Stimulated activated naive CD4-positive, alpha-beta T cell treated with Interleukin-2 at 50 U/mL for 16 hours (primary cell): ENCODE measurements around the gene TMED4.
A peak's percentile ranks its signal among the peaks of the same experiment; 100 is the strongest.
"Not testable (repeated sequence)": the region's sequence is repeated elsewhere in the genome, so short reads cannot be mapped to it uniquely, and the experiment has no call there.

Source experiments
- DNase-seq: peaks from one replicate; lab custom pipeline; 2025; lab: John Stamatoyannopoulos, UW

The TMED4 gene

DNA sequence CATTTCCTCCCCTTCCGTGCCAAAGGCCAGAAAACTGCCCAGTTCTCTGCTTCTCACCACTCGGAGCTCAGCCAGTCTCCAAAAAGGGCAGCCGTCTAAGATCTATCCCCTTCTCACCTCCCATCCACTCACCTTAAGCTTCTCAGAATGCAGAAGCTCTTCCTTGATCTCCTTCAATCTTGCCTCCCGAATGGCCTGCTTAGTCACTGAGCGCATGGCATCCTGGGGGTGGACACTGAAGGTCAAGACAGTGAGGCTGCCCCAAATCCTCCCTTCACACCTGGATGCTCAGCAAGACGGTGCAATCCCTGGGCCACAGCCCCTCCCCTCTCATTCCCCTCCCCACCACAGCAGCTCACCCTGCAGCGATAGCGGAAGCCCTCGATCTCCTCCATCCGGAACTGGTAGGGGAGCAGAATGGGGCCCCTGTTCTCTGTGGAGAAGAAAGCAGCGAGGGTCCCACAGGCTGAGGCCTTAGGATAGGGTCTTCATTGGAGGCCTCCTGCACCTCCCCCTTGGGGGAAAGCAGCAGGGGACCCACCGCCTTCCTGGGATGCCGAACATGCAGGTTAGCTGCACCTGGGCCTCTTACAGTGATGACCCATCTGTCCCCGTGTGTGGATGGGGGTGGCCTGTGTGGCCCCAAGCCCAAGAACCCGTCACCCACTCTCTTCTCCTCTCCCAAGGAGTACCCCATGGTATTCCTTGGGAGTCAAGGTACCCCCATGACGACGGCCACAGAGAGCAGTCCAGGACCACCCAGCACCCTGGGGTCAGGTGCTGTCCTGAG lies 13.1 kb downstream of the TMED4 start:
- no peak for DNase-seq

DNA sequence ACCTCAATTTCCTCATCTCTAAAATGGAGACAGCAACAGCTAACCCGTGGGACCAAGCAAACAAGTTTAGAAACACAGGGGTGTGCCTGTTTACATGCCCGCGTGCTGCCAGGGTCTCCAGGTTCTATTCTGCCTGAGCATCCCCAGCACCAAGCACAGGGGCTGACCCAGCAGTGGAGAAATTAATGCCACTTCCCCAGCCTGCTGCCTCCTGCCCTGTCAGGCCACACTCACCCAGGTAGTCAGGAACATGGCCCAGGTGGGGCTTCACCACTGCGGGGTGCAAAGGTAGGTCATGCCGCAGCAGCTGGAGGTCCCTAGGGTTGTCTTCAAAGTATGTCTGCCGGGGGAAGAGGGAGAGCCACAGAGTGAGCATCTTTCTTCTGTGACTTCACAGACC lies 14.1 kb downstream of the TMED4 start:
- no peak for DNase-seq

DNA sequence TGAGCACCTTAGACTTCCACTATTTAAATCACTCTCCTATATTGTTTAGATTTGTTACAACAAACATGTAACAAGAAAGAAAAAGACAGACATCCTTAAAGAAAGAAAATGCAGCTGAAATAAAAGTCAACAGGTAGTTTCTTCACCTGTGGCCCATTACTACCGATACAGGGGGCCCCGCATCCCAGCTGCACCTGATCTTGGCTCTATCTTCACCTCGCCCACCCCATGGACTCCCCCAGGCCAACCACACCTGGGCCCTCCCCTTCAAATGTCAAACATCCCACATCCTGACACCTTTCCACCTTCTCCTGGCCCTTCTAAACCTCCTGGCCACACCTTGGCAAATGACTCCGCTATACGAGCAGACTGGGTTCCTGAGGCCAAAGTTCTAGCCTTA lies 15.4 kb downstream of the TMED4 start:
- no peak for DNase-seq

DNA sequence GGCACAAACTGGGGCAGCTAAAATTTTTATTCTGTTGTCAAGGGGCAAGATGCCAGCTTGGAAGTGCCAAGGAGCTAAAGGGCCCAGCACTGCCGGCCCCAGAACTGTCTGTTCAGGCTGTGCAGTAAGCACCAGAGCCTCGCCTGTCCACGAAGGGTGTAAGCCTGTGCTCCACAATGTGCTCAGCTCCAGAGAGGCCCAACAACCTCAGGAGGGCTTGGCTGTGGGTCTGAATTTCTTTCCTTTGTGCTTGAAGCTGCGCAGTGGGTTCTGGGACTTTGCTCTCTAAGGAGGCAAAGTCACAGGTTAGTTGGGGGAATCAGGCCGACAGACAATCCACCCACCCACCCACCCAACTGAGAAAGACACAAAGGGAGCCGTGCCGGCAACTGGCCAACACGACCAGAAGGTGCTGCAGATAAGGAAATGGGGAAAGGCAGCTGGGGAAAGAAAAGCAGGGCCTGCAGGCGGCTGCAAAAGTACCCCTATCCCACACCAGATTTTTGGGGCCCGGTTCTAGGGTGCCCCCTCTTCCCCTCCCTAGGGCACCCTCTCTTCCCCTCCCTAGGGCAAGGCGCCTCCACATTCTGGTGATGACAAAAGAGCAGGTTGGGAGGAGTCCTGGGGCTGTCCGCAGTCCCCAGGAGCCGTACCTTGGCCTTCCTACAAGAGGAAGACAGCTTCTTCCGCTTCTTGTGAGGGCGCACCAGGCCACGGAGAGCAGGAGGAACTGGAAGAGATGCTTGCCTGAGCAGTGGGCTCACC lies 16.1 kb downstream of the TMED4 start:
- DNase-seq = no peak

DNA sequence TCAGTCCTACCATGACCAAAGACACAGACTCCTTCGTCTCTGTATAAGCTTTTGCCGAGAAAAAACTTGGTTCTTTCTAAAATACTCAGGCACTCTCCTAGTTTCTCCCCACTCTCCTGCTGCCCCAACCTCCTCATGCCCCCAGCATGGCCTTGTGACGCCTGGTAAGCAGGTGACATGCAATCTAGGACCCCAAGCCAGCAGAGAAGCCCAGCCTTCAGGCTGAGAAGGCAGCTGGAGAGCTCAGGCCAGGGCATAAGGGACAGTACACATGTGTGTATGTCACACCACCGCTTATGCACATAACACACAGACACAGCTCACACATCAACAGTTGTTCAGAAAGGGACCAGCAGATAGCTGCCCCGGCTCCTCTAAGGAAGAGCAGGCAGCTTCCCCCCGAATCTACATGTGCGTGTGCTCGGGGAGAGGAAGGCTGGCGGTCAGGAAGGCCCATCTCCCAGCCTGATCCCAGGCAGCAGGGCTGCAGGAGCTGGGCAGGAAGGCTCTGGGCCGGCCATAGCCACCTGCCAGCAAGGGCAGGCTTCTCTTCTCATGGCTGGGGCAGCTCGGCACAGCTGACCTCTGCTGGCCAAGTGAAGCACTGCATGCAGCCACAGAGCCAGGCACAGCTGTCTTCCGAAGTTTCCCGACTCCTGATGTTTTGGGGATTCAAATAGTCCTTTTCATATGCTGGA lies 16.8 kb downstream of the TMED4 start:
- peak; percentile 54 for DNase-seq

DNA sequence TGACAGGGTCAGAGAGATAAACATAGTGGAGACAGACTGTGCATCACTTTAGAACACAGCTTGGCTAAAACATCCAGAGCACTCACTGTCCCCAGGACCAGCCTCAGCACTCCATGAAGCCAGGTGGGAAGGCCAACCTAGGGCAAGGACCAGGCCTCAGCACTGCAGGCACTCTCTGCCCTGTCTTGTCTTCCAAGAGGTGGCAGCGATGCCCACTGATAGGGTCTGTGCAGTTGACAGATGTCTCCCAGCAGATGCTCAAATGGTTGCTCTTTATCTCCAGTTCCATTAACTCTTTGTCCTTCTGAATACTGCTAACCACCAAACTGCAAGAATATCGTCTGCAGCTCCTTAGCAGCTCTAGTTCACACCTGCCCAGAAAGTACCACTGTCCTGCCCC lies 17.4 kb downstream of the TMED4 start:
- DNase-seq = no peak

DNA sequence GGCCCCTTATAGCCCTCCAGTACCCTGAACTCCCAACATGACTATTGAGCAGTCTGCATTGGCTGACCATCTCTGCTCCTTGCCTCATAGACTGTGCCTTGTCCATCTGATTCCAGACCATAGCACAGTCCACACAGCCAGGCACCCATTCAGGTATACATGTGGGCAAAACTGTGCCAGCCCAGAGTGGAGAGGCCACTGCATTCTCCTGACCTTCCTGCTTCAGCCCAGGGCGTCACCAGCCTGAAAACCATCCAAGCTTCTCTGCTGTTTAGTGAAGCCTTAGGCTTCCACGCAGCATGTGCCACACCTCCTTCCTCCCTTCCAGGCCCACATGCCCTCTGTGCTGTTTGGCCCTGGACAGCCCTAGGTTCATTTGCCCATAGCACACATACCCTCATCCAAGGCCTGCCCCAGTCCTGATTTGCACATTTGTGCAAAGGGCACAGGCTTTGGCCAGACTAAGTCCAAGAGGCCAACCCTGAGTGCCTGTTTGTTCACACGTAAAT lies 18.8 kb downstream of the TMED4 start:
- no peak for DNase-seq

DNA sequence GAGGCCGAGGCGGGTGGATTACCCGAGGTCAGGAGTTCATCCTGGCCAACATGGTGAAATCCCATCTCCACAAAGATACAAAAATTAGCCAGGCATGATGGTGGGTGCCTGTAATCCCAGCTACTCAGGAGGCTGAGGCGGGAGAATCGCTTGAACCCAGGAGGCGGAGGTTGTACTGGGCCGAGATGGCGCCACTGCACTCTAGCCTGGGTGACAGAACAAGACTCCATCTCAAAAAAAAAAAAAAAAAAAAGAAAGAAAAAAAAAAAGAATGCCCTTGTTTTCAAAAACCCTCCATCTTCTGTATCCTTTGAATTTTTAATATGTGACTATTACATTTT lies 19.4 kb downstream of the TMED4 start:
- not testable (repeated sequence) for DNase-seq

DNA sequence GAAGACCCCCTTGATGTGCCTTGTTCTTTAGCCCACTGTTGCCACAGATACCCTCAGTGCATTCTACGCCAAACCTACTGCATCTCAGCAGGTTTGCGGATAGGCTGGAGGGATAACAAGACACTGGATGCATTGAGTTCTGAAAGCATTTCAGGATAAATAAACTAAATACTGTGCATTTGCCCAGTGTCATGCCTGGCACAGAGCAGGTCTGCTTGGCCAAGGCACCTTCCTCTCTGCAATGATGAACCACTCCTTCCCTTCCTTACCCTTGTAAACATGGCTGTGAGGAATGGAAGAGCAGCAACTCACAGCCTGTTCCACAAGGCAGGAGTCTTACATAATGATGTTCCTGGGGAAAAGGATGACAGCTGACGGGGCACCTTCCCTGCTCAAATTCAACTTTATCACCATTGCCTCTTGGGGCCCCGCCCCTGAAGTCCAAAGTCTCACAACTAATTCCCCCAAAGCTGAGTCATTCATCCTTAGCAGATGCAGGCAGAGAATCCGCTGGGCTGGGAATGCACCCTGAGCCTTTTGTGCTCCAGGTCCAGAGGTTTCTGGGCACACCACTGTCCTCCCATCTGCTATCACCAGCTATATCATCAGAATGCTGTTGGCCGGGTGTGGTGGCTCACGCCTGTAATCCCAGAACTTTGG lies 19.9 kb downstream of the TMED4 start:
- DNase-seq = no peak

DNA sequence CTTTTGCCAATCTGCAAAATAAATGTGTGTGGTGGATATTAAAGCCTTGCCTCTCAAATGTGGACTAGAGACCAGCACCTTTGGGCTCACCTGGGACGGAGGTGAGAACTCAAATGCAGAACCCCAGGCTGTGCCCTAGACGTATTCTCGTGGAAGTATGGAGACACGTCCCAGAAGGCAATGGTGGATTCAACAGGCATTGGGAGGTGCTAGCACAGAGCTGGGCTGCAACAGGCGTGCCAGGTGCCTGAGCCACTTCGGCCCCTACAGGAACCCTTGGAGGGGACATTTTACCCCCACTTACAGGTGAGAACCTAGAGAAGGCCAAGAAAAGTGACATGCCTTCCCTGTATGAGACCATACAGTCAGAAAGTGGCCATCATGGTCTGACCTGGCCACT lies 20.6 kb downstream of the TMED4 start:
- DNase-seq = no peak

DNA sequence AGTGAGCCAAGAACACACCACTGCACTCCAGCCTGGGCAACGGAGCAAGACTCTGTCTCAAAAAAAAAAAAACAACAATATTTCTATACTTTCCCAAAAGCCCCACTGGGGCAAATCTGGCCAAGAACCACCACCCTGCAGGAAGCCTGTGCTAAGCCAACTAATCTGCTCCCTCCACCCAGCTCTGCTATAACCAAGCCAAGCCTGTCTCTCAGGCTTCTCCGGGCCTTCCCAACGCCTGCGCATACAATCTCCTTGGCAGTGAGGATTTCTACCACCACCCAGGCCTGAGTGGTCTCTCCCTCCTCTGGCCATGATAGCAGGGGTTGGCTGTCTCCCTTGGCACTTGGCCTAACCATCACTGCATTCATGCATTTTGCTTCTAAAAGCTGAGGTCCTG lies 22.5 kb downstream of the TMED4 start:
- DNase-seq = no peak

DNA sequence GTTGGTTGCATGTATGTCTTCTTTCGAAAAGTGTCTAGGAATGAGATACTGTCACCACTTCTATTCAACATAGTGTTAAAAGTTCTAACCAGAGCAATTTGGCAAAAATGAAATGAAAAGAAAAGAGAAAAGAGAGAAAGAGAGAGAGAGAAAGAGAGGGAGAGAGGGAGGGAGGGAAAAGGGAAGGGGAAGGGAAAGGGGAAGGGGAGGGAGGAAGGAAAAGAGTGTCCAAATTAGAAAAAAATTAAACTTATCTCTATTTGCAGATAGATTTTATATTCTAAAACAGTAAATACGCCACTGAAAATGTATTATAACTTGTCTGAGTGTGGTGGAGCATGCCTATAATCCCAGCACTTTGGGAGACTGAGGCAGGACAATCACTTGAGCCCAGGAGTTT lies 24.5 kb downstream of the TMED4 start:
- DNase-seq = no peak

DNA sequence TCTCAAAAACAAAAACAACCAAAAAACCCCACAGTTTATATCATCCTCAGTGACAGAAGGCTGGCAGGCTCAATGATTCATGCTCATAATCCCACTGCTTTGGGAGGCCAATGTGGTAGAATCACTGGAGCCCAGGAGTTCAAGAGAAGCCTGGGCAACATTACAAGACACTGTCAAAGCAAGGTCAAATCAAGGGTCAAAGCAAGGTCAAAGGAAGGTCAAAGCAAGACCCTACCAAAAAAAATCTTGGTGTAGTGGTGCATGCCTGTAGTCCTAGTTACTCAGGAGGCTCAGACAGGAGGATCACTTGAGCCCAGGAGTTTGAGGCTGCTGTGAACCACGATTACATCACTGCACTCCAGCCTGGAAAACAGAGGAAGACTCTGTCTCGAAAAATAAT lies 26.7 kb downstream of the TMED4 start:
- no peak for DNase-seq

DNA sequence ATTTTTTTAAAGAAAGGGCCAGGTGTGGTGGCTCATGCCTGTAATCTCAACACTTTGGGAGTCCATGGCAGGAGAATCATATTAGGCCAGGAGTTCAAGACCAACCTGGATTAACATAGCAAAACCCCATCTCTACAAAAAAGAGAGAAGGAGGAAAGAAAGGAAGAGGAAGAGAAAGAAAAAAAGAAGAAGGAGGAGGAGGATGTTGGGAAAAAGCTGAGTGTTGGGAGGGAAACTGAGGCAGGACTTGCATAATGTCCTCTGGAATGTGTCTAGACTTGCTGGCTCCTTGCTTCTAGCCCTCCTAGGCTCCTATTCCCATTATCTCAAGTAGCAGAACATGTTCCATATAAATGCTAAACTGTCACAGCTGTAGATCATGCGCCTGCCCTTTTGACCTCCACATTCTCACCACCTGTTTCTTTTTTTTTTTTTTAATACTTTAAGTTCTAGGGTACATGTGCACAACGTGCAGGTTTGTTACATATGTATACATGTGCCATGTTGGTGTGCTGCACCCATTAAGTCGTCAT lies 29.5 kb downstream of the TMED4 start:
- not testable (repeated sequence) for DNase-seq

DNA sequence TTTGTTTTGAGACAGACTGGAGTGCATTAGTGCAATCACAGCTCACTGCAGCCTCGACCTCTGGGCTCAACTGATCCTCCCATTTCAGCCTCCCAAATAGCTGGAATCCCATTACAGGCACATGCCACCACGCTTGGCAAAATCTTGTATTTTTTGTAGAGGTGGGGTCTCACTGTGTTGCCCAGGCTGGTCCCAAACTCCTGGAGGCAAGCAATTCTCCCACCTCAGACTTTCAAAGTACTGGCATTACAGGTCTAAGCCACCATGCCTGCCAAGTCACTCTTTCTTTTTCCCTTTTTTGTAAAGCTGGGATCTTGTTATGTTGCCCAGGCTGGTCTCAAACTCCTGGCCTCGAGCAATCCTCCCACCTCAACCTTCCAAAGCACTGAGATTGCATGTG lies 32.6 kb downstream of the TMED4 start:
- DNase-seq = no peak

DNA sequence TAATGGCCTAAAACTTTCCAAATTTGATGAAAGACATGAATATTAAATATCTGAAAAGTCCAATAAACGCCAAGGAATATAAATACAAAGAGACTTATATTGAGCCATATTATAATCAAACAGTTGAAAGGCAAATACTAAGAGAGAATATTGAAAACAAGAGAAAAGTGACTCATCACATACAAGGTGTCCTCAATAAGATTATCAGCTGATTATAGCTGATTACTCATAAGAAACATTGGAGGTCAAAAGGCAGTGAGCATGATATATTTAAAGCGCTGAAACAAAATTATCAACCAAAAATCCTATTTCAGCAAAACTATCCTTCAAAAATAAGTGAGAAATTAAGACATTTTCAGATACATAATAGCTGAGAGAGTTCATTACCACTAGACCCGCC lies 33.1 kb downstream of the TMED4 start:
- DNase-seq = no peak

DNA sequence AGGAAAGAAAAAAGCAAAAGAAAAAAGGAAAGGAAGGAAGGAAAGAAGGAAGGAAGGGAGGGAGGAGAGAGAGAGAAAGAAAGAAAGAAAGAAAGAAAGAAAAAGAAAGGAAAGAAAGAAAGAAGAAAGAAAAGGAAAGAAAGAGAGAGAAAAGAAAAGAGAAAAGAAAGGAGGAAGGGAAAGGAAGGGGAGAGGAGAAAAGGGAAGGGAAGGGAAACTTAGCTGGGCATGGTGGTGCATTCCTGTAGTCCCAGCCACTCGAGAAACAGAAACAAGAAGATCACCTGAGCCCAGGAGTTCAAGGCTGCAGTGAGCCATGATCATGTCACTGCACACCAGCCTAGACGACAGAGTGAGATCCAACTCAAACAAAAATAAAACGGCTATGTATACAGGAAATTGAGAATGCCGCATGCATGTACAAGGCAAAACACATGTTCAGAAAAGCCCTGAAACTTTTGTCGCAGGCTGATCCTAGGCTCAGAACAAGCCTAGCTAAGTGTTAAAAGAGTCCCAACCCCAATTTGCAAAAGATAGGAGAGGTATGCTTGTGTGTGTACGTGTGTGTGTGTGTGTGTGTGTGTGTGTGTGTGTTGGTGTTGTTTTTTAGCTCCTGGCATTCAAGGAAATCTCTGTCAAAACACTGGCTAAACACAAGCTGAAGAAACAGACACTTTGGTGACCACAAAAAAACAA lies 34.3 kb downstream of the TMED4 start:
- DNase-seq = no peak

DNA sequence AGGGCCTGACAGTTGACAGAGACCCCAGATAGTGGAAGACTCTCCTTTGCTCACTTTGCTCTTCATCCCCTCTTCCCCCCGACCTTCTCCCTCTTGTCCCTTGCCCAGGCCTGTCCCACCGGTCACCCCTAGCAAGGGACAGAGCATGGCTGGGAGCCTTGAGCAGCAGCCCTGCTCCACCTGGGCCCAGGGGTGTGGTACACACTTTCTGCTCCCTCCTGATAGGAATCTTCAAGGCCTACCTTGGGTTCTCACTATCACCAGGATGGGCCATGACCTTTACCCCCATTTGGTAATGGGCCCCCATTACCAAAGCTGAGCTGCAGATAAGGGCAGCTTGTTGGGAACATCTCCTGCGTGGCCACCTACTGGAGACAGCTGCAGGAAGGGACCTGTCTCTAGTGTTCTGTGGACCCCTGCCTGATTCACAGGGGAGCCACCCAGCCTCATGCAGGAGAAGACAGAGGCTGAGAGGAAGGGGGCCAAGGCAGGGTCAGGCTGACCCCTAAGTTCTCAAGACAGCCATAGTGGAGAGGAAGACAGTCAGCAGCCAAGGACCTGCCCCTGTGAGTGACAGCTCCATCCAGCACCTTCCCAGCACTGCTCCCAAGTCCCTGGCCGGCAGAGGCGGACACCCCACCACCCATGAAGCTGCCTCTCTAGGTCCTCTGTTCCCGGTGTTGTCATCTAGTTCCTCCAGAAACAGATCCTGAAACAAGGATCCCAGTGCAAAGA lies 40.0 kb downstream of the TMED4 start:
- no peak for DNase-seq

DNA sequence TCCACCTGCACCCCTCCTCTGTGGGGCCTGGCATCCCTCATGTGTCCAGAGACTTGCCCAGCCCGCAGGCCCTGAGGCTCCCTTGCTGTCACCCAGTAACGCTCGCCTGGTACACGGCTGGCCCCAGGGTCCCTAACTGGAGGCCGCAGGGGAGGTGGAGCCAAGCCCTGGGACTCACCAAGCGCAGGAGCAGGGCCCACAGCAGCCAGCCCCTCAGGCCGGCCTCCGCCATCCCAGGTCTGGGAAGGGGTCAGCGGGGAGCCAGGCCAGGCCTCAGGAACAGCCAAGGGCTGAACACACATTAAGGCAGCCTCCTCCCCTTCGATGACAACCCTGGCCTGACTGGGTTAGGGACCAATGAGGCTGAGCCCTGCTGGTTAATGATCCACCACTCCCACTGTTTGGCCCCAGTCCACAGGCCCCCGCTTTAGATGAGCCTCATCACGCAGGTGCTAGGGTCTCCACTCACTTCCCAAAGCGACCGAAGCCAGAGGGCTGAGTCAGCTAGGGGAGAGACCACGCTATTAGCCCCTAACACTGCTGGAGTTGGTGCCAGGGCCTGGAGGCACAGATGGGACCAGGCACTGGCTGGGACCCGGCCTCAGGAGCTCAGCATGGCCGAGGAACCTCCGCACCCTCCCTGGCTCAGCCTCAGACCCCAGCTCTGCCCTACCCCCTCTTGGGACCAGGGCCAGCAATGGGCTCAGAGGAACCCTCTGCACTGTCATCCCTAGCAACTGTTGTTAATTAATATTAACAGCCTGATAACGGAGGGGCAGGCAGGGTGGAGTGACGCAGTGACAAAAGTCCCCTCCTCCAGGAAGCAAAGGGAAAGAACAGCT lies 40.8 kb downstream of the TMED4 start, which contains the start of gene NPC1L1:
TSS of gene NPC1L1 (minus strand) at position 303 of the 842 bp plus-strand sequence. CDS start at position 232, 71 bp downstream.
- no peak for DNase-seq

DNA sequence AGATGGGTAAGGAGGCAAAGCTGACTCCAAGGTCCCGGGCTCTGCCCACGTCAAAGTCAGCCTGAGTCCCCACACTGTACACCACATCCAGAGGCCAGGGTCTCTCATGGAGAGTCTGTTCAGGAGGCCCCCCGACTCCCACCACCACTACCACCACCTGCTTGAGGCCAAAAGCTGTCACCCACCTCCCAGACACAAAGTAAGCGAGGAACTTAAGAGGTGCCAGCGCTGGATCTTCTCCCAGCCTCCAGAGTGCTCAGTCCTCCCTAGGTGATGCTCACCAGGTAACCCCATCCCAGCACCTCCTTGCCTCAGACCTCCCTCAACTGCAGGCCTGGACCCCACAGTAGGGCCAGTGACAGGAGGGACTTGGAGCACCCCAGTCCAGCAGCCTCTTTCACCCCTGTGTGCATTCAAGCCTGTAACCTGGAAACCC lies 41.4 kb downstream of the TMED4 start:
- no peak for DNase-seq
